ENCODE measurements around the gene TSC22D1. TPM values are rescaled to one million over a fixed set of nuclear protein-coding genes. Genes with fewer than 3 reads are reported as not detected.

The TSC22D1 gene
- total RNA-seq, 3 donors from 2014 or later, result 74.2 to 235 (median 232) TPM

GRCh38 chr13:44422755-44423643 is 153.1 kb downstream of the TSC22D1 start:
- no peak for DNase-seq (ENCODE audit: low spot score in 2 of 2)
- Histone ChIP-seq H3K4me3 (no peak overlapping the region), H3K4me1 (no peaks in the 10 kb centered on the region), H3K27me3 (no peaks in the 10 kb centered on the region), H3K27ac (no peak overlapping the region), H3K36me3 (no peaks in the 10 kb centered on the region), H3K9me3 (no peaks in the 10 kb centered on the region)
- TF ChIP-seq CTCF (IDR thresholded peaks at IDR 0.05) (no peak), POLR2AphosphoS5 (IDR thresholded peaks at IDR 0.05) (no peak), POLR2A (IDR thresholded peaks at IDR 0.05) (no peak)
- intact Hi-C loops (cut with DNase I; ENCODE audit: low total_unique reads), result no loop called here

- Histone ChIP-seq H3K9me3 (no peaks in the 10 kb centered on the region), H3K36me3 (no peaks in the 10 kb centered on the region), H3K4me1 (no peaks in the 10 kb centered on the region), H3K4me3 (no peak overlapping the region), H3K27ac (no peak overlapping the region), H3K27me3 (no peaks in the 10 kb centered on the region)
- no peak for DNase-seq (ENCODE audit: low spot score in 2 of 2)
- TF ChIP-seq POLR2A (IDR thresholded peaks at IDR 0.05), result no peak
- intact Hi-C loops (cut with DNase I; ENCODE audit: low total_unique reads), result no loop called here
Measured at GRCh38 chr13:44421853-44422525, 154.1 kb downstream of the TSC22D1 start.

- DNase-seq (ENCODE audit: low spot score in 2 of 2), result no peak
- no peaks in the 10 kb centered on the region for H3K27me3 ChIP-seq
- H3K9me3 ChIP-seq, result no peaks in the 10 kb centered on the region
- H3K4me1 ChIP-seq, result no peaks in the 10 kb centered on the region
- intact Hi-C loops (cut with DNase I; ENCODE audit: low total_unique reads), result no loop called here
- H3K36me3 ChIP-seq, result no peaks in the 10 kb centered on the region
- TF ChIP-seq CTCF (IDR thresholded peaks at IDR 0.05) (no peak), POLR2AphosphoS5 (IDR thresholded peaks at IDR 0.05) (no peak), POLR2A (IDR thresholded peaks at IDR 0.05) (no peak)
- no peak overlapping the region for H3K27ac ChIP-seq
- H3K4me3 ChIP-seq, result no peak overlapping the region
Measured at GRCh38 chr13:44420376-44421220, 155.5 kb downstream of the TSC22D1 start.

- Histone ChIP-seq H3K4me1 (no peaks in the 10 kb centered on the region), H3K36me3 (no peaks in the 10 kb centered on the region), H3K4me3 (no peak overlapping the region), H3K27me3 (no peaks in the 10 kb centered on the region), H3K9me3 (no peaks in the 10 kb centered on the region), H3K27ac (no peak overlapping the region)
- no peak for TF ChIP-seq CTCF (IDR thresholded peaks at IDR 0.05)
- no peak for TF ChIP-seq POLR2AphosphoS5 (IDR thresholded peaks at IDR 0.05)
- TF ChIP-seq POLR2A (IDR thresholded peaks at IDR 0.05), result no peak
- intact Hi-C loops (cut with DNase I; ENCODE audit: low total_unique reads), result no loop called here
- no peak for DNase-seq (ENCODE audit: low spot score in 2 of 2)
Measured at GRCh38 chr13:44417876-44418275, 158.3 kb downstream of the TSC22D1 start.

GRCh38 chr13:44417446-44417845 is 158.7 kb downstream of the TSC22D1 start:
- intact Hi-C loops (cut with DNase I; ENCODE audit: low total_unique reads), result no loop called here
- no peak overlapping the region for H3K27ac ChIP-seq
- TF ChIP-seq POLR2AphosphoS5 (IDR thresholded peaks at IDR 0.05), result no peak

More at GRCh38 chr13:44417446-44417845, 158.7 kb downstream of the TSC22D1 start:
- no peaks in the 10 kb centered on the region for H3K4me1 ChIP-seq
- H3K4me3 ChIP-seq, result no peak overlapping the region
- H3K36me3 ChIP-seq, result no peaks in the 10 kb centered on the region
- H3K27me3 ChIP-seq, result no peaks in the 10 kb centered on the region
- no peak for DNase-seq (ENCODE audit: low spot score in 2 of 2)
- no peaks in the 10 kb centered on the region for H3K9me3 ChIP-seq
